ENCODE results near the gene ETV1.

The ETV1 gene

GRCh38 chr7:13990984-13991790 is 1.7 kb upstream of the ETV1 start:
- peak overlapping the region; percentile 72 for H3K4me2 ChIP-seq (ENCODE audit: low read length)
- H3K36me3 ChIP-seq (ENCODE audit: control insufficient read depth, low read length), result no peaks in the 10 kb centered on the region
- H3K79me2 ChIP-seq (ENCODE audit: control insufficient read depth, low read length), result no peaks in the 10 kb centered on the region
- H3K4me3 ChIP-seq (ENCODE audit: low read length), result peak overlapping the region; percentile 72
- H3K27ac ChIP-seq (ENCODE audit: low read depth, low read length), result no peak overlapping the region
- H3K4me1 ChIP-seq (ENCODE audit: control insufficient read depth, low read length), result peaks cover 17% of the 10 kb centered on the region
- no peaks in the 10 kb centered on the region for H4K20me1 ChIP-seq (ENCODE audit: control insufficient read depth, insufficient read depth, low read depth, low read length)
- H3F3A ChIP-seq (ENCODE audit: control insufficient read depth, insufficient read depth), result no peaks in the 10 kb centered on the region
- TF ChIP-seq, protein P1, sequence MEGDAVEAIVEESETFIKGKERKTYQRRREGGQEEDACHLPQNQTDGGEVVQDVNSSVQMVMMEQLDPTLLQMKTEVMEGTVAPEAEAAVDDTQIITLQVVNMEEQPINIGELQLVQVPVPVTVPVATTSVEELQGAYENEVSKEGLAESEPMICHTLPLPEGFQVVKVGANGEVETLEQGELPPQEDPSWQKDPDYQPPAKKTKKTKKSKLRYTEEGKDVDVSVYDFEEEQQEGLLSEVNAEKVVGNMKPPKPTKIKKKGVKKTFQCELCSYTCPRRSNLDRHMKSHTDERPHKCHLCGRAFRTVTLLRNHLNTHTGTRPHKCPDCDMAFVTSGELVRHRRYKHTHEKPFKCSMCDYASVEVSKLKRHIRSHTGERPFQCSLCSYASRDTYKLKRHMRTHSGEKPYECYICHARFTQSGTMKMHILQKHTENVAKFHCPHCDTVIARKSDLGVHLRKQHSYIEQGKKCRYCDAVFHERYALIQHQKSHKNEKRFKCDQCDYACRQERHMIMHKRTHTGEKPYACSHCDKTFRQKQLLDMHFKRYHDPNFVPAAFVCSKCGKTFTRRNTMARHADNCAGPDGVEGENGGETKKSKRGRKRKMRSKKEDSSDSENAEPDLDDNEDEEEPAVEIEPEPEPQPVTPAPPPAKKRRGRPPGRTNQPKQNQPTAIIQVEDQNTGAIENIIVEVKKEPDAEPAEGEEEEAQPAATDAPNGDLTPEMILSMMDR (IDR thresholded peaks at IDR 0.05; ENCODE audit: low read depth, low read length, poor library complexity, severe bottlenecking), result peak; percentile 19
- no peak for TF ChIP-seq EZH2phosphoT487 (IDR thresholded peaks at IDR 0.05; ENCODE audit: borderline replicate concordance, low read length)
- H3K9me3 ChIP-seq (ENCODE audit: control insufficient read depth, insufficient read depth, low read length), result peaks cover 4% of the 10 kb centered on the region; the same call in 1 of the 2 replicates
- 0 out of 2 replicates have a peak, but pooled peaks cover 2% of the 10 kb centered on the region for H3K27me3 ChIP-seq (ENCODE audit: control insufficient read depth, low read length)
- H3K9me2 ChIP-seq (replicated peaks; ENCODE audit: control insufficient read depth, low read length), result no peaks in the 10 kb centered on the region

DNA sequence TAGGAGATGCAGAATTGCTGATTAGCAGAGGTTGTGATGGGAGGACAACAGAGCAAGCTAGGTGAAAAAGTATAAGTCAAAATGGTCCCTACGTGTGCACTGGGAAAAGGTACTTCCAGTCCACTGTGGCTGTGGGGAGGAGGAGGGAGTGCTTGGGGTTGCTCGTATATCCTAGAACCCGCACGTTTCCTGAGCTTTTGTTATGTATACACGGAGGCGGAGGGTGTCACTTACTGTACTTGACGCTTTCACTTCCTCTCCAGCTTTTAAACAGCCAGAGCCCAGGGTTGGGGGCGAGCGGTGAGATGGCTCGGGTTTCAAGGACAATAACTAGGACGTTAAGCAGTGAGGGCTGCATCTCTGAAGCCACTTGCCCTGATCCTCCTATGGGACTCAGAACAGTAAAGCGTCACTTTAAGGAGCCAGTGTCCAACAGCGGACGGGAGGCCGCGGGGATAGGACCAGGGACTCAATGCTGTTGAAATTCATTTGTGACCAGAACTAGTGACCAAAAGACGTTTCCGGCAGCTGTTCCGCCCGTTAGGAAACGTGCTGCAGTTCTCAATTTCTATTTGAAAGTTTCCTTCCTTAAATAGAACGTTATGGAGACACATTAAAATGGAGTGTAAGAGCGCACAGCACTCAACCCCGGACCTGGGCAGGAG is 985 bp upstream of the ETV1 start:
- H3K4me2 ChIP-seq (ENCODE audit: low read length), result peak overlapping the region; percentile 72
- H4K20me1 ChIP-seq (ENCODE audit: control insufficient read depth, insufficient read depth, low read depth, low read length), result no peaks in the 10 kb centered on the region
- no peaks in the 10 kb centered on the region for H3K9me2 ChIP-seq (replicated peaks; ENCODE audit: control insufficient read depth, low read length)
- H3K27me3 ChIP-seq (ENCODE audit: control insufficient read depth, low read length), result 0 out of 2 replicates have a peak, but pooled peaks cover 2% of the 10 kb centered on the region
- H3F3A ChIP-seq (ENCODE audit: control insufficient read depth, insufficient read depth), result no peaks in the 10 kb centered on the region
- no peaks in the 10 kb centered on the region for H3K79me2 ChIP-seq (ENCODE audit: control insufficient read depth, low read length)
- peaks cover 17% of the 10 kb centered on the region for H3K4me1 ChIP-seq (ENCODE audit: control insufficient read depth, low read length)
- H3K27ac ChIP-seq (ENCODE audit: low read depth, low read length), result no peak overlapping the region
- peak overlapping the region; percentile 72 for H3K4me3 ChIP-seq (ENCODE audit: low read length)
- no peaks in the 10 kb centered on the region for H3K36me3 ChIP-seq (ENCODE audit: control insufficient read depth, low read length)
- peaks cover 4% of the 10 kb centered on the region; the same call in 1 of the 2 replicates for H3K9me3 ChIP-seq (ENCODE audit: control insufficient read depth, insufficient read depth, low read length)
- TF ChIP-seq EZH2phosphoT487 (IDR thresholded peaks at IDR 0.05; ENCODE audit: borderline replicate concordance, low read length), result no peak
- TF ChIP-seq, protein P1 (IDR thresholded peaks at IDR 0.05; ENCODE audit: low read depth, low read length, poor library complexity, severe bottlenecking), result no peak

GRCh38 chr7:13989949-13990305 is 461 bp upstream of the ETV1 start:
- no peaks in the 10 kb centered on the region for H3F3A ChIP-seq (ENCODE audit: control insufficient read depth, insufficient read depth)
- peaks cover 4% of the 10 kb centered on the region; the same call in 1 of the 2 replicates for H3K9me3 ChIP-seq (ENCODE audit: control insufficient read depth, insufficient read depth, low read length)
- no peaks in the 10 kb centered on the region for H3K36me3 ChIP-seq (ENCODE audit: control insufficient read depth, low read length)
- H3K4me2 ChIP-seq (ENCODE audit: low read length), result peak overlapping the region; percentile 72
- peaks cover 17% of the 10 kb centered on the region for H3K4me1 ChIP-seq (ENCODE audit: control insufficient read depth, low read length)
- no peaks in the 10 kb centered on the region for H3K79me2 ChIP-seq (ENCODE audit: control insufficient read depth, low read length)
- H3K9me2 ChIP-seq (replicated peaks; ENCODE audit: control insufficient read depth, low read length), result no peaks in the 10 kb centered on the region
- no peaks in the 10 kb centered on the region for H4K20me1 ChIP-seq (ENCODE audit: control insufficient read depth, insufficient read depth, low read depth, low read length)
- peak overlapping the region; percentile 72 for H3K4me3 ChIP-seq (ENCODE audit: low read length)
- TF ChIP-seq, protein P1 (IDR thresholded peaks at IDR 0.05; ENCODE audit: low read depth, low read length, poor library complexity, severe bottlenecking), result no peak
- no peak for TF ChIP-seq EZH2phosphoT487 (IDR thresholded peaks at IDR 0.05; ENCODE audit: borderline replicate concordance, low read length)
- H3K27ac ChIP-seq (ENCODE audit: low read depth, low read length), result no peak overlapping the region
- 0 out of 2 replicates have a peak, but pooled peaks cover 2% of the 10 kb centered on the region for H3K27me3 ChIP-seq (ENCODE audit: control insufficient read depth, low read length)
